Measurements from ENCODE around the gene IMPA2. TPM values are rescaled to one million over a fixed set of nuclear protein-coding genes. Genes with fewer than 3 reads are reported as not detected.
A peak's percentile ranks its signal among the peaks of the same experiment; 100 is the strongest.

The IMPA2 gene
- total and polyA plus RNA-seq, 2 experiments from 2014 or later: 75.6 to 130 TPM

GRCh38 chr18:11950824-11951223, 30.5 kb upstream of the IMPA2 start:
- H3K9me3 ChIP-seq (ENCODE audit: low read depth): no peaks in the 10 kb centered on the region
- H3K4me3 ChIP-seq: no peak overlapping the region
- WGBS (ENCODE audit: low lambda C conversion rate, missing lambda C conversion rate): 95% methylated on average over 4 of the region's 5 CpGs
- no peaks in the 10 kb centered on the region for H4K20me1 ChIP-seq (ENCODE audit: insufficient read depth, poor library complexity, severe bottlenecking)
- H3K27me3 ChIP-seq: no peaks in the 10 kb centered on the region
- no peaks in the 10 kb centered on the region for H3K79me2 ChIP-seq
- no peaks in the 10 kb centered on the region for H3K9me2 ChIP-seq (replicated peaks; ENCODE audit: insufficient read depth)
- TF ChIP-seq EZH2 (IDR thresholded peaks at IDR 0.05; ENCODE audit: borderline replicate concordance): no peak
- TF ChIP-seq EZH2phosphoT487 (IDR thresholded peaks at IDR 0.05; ENCODE audit: low read depth, severe bottlenecking, unreplicated experiment): no peak
- TF ChIP-seq, protein P1, sequence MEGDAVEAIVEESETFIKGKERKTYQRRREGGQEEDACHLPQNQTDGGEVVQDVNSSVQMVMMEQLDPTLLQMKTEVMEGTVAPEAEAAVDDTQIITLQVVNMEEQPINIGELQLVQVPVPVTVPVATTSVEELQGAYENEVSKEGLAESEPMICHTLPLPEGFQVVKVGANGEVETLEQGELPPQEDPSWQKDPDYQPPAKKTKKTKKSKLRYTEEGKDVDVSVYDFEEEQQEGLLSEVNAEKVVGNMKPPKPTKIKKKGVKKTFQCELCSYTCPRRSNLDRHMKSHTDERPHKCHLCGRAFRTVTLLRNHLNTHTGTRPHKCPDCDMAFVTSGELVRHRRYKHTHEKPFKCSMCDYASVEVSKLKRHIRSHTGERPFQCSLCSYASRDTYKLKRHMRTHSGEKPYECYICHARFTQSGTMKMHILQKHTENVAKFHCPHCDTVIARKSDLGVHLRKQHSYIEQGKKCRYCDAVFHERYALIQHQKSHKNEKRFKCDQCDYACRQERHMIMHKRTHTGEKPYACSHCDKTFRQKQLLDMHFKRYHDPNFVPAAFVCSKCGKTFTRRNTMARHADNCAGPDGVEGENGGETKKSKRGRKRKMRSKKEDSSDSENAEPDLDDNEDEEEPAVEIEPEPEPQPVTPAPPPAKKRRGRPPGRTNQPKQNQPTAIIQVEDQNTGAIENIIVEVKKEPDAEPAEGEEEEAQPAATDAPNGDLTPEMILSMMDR (IDR thresholded peaks at IDR 0.05; ENCODE audit: poor library complexity): no peak
- H3K27ac ChIP-seq: no peak overlapping the region
- H3K36me3 ChIP-seq (replicated peaks; ENCODE audit: insufficient read depth, low read depth): no peaks in the 10 kb centered on the region
- no peak for DNase-seq (ENCODE audit: low spot score)
- H3K4me2 ChIP-seq: no peak overlapping the region
- no peak overlapping the region for H2AFZ ChIP-seq
- peaks cover 51% of the 10 kb centered on the region for H3K4me1 ChIP-seq (ENCODE audit: insufficient read depth)

- Histone ChIP-seq H3K4me2 (no peak overlapping the region), H3K4me3 (no peak overlapping the region), H3K9me2 (replicated peaks; ENCODE audit: insufficient read depth) (no peaks in the 10 kb centered on the region), H3K27me3 (no peaks in the 10 kb centered on the region), H3K4me1 (ENCODE audit: insufficient read depth) (peaks cover 51% of the 10 kb centered on the region), H3K9me3 (ENCODE audit: low read depth) (no peaks in the 10 kb centered on the region), H4K20me1 (ENCODE audit: insufficient read depth, poor library complexity, severe bottlenecking) (no peaks in the 10 kb centered on the region), H3K27ac (peak overlapping the region; percentile 32), H3K79me2 (no peaks in the 10 kb centered on the region), H3K36me3 (replicated peaks; ENCODE audit: insufficient read depth, low read depth) (no peaks in the 10 kb centered on the region), H2AFZ (no peak overlapping the region)
- TF ChIP-seq EZH2phosphoT487 (IDR thresholded peaks at IDR 0.05; ENCODE audit: low read depth, severe bottlenecking, unreplicated experiment) (no peak), EZH2 (IDR thresholded peaks at IDR 0.05; ENCODE audit: borderline replicate concordance) (no peak)
- TF ChIP-seq, protein P1 (IDR thresholded peaks at IDR 0.05; ENCODE audit: poor library complexity): no peak
- DNase-seq (ENCODE audit: low spot score): peak; percentile 30
- 30% methylated on average over 9 of the region's 9 CpGs for WGBS (ENCODE audit: low lambda C conversion rate, missing lambda C conversion rate)
These were observed 29.9 kb upstream of the IMPA2 start for GRCh38 chr18:11951390-11951851.

DNA sequence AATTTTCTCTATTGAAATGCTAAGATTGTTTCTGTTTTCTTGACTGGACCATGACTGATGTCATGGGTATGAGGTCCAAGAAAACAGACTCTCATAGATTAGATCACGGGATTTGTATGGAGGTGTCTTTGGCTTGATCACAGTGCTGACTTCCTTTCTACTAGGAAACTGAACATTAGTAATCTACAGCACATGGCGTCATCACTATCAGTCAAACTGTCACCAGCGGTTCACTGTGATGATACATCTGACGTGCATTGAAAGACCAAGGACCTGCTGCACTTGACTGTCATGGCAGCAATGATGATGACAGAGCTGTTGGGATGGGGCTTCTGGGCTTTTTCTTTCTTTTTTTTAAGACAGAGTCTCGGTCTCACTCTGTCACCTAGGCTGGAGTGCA, 28.2 kb upstream of the IMPA2 start:
- no peak overlapping the region for H3K4me2 ChIP-seq
- no peaks in the 10 kb centered on the region for H3K27me3 ChIP-seq
- no peaks in the 10 kb centered on the region for H3K36me3 ChIP-seq (replicated peaks; ENCODE audit: insufficient read depth, low read depth)
- H3K4me1 ChIP-seq (ENCODE audit: insufficient read depth): peaks cover 49% of the 10 kb centered on the region
- no peaks in the 10 kb centered on the region for H3K79me2 ChIP-seq
- DNase-seq (ENCODE audit: low spot score): no peak
- TF ChIP-seq EZH2phosphoT487 (IDR thresholded peaks at IDR 0.05; ENCODE audit: low read depth, severe bottlenecking, unreplicated experiment) (no peak), EZH2 (IDR thresholded peaks at IDR 0.05; ENCODE audit: borderline replicate concordance) (no peak)
- TF ChIP-seq, protein P1 (IDR thresholded peaks at IDR 0.05; ENCODE audit: poor library complexity): no peak
- H2AFZ ChIP-seq: no peak overlapping the region
- WGBS (ENCODE audit: low lambda C conversion rate, missing lambda C conversion rate): 89% methylated on average over 5 of the region's 5 CpGs
- no peaks in the 10 kb centered on the region for H3K9me2 ChIP-seq (replicated peaks; ENCODE audit: insufficient read depth)
- H3K4me3 ChIP-seq: no peak overlapping the region
- H3K9me3 ChIP-seq (ENCODE audit: low read depth): no peaks in the 10 kb centered on the region
- no peaks in the 10 kb centered on the region for H4K20me1 ChIP-seq (ENCODE audit: insufficient read depth, poor library complexity, severe bottlenecking)
- no peak overlapping the region for H3K27ac ChIP-seq

Data from hepatocyte (in vitro differentiated cells).